Mucosa of rectum (tissue), 2 donors: ENCODE measurements around the gene TMEM203.

Experiments
- H3K27ac ChIP-seq, 2 donors: one replicate each; pipeline ENCODE4 v1.7.0; 2013; ENCODE audit warnings: inconsistent platforms in 2 of 2, low read depth in 2 of 2, low read length in 2 of 2
- H3K27me3 ChIP-seq, 2 donors: one replicate each; pipeline ENCODE4 v1.7.0; 2013; ENCODE audit warnings: low read length in 2 of 2; ENCODE audit not compliant: control insufficient read depth in 2 of 2, insufficient read depth in 2 of 2
- H3K36me3 ChIP-seq, 2 donors: one replicate each; pipeline ENCODE4 v1.7.0; 2013; ENCODE audit warnings: low read length in 2 of 2; ENCODE audit not compliant: control insufficient read depth in 2 of 2, insufficient read depth in 2 of 2
- H3K4me1 ChIP-seq, 2 donors: one replicate each; pipeline ENCODE4 v1.7.0; 2013; ENCODE audit warnings: low read length in 2 of 2, mild to moderate bottlenecking in 1 of 2; ENCODE audit not compliant: control insufficient read depth in 2 of 2, insufficient read depth in 2 of 2
- H3K4me3 ChIP-seq, 2 donors: one replicate each; pipeline ENCODE4 v1.7.0; 2013; ENCODE audit warnings: low read length in 2 of 2
- H3K9ac ChIP-seq, 2 donors: one replicate each; pipeline ENCODE4 v1.7.0; 2013; ENCODE audit warnings: low read length in 2 of 2, low read depth in 1 of 2, mild to moderate bottlenecking in 1 of 2
- H3K9me3 ChIP-seq, 2 donors: one replicate each; pipeline ENCODE4 v1.7.0; 2013; ENCODE audit warnings: low read length in 2 of 2; ENCODE audit not compliant: control insufficient read depth in 2 of 2
- donor health status: healthy.
- donor health status: Normal muscosa, but diverticular disease.

Gene TMEM203

DNA sequence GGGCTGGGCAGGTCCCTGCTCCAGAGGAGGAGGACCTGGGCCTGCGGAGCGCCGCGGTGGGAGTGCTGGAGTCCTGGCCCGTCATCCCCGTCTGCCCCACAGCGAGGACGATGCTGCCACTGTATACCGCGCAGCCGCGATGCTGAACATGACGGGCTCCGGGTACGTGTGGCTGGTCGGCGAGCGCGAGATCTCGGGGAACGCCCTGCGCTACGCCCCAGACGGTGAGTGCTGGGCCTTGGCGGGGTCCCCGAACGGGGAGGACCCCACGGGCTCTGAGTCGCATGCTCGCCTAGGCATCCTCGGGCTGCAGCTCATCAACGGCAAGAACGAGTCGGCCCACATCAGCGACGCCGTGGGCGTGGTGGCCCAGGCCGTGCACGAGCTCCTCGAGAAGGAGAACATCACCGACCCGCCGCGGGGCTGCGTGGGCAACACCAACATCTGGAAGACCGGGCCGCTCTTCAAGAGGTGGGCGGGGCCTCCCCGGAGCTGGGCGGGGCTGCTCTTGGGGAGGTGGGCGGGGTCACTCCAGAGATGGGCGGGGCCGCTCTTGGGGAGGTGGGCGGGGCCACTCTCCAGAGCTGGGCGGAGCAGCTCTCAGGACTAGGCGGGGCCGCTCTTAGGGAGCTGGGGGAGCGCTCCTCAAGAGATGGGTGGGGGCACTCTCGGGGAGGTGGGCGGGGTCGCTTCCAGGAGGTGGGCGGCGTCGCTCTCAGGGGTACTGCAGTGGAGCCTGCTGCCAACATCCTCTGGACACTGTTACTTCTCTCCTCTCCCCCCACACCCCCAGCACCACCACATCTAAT, 48.7 kb downstream of the TMEM203 start:
- H3K9ac ChIP-seq: no peak overlapping the region
- H3K36me3 ChIP-seq: no peaks in the 10 kb centered on the region
- peaks cover 4 to 7% of the 10 kb centered on the region in 2 donors for H3K4me1 ChIP-seq
- H3K27me3 ChIP-seq: peaks cover 33 to 36% of the 10 kb centered on the region in 2 donors
- no peaks in the 10 kb centered on the region for H3K9me3 ChIP-seq
- peak overlapping the region in 1 of 2 donors; percentile 5 for H3K4me3 ChIP-seq
- no peak overlapping the region for H3K27ac ChIP-seq
